Muscle layer of colon (tissue), 2 donors: ENCODE results near the gene BLCAP.
"Not testable (repeated sequence)": the region's sequence is repeated elsewhere in the genome, so short reads cannot be mapped to it uniquely, and the experiment has no call there.

Experiments
- H3K27ac ChIP-seq: one replicate; pipeline ENCODE4 v1.7.0; 2013; ENCODE audit warnings: low read depth, mild to moderate bottlenecking, low read length, moderate library complexity
- H3K27me3 ChIP-seq, 2 donors: one replicate each; pipeline ENCODE4 v1.7.0; 2013; ENCODE audit warnings: low read length in 2 of 2, mild to moderate bottlenecking in 2 of 2; ENCODE audit not compliant: insufficient read depth in 2 of 2, control insufficient read depth in 1 of 2
- H3K36me3 ChIP-seq: one replicate; pipeline ENCODE4 v1.7.0; 2013; ENCODE audit warnings: mild to moderate bottlenecking, low read length; ENCODE audit not compliant: insufficient read depth
- H3K4me1 ChIP-seq: one replicate; pipeline ENCODE4 v1.7.0; 2013; ENCODE audit warnings: mild to moderate bottlenecking, low read length; ENCODE audit not compliant: insufficient read depth
- H3K4me3 ChIP-seq, 2 donors: one replicate each; pipeline ENCODE4 v1.7.0; 2013; ENCODE audit warnings: low read length in 2 of 2, low read depth in 1 of 2, mild to moderate bottlenecking in 1 of 2, moderate library complexity in 1 of 2
- H3K9ac ChIP-seq: one replicate; pipeline ENCODE4 v1.7.0; 2013; ENCODE audit warnings: low read length
- H3K9me3 ChIP-seq: one replicate; pipeline ENCODE4 v1.7.0; 2013; ENCODE audit warnings: mild to moderate bottlenecking, low read length
- donor health status: abdominal sarcoma.
- donor health status: Adenocarcinoma of cecum.

BLCAP gene

DNA sequence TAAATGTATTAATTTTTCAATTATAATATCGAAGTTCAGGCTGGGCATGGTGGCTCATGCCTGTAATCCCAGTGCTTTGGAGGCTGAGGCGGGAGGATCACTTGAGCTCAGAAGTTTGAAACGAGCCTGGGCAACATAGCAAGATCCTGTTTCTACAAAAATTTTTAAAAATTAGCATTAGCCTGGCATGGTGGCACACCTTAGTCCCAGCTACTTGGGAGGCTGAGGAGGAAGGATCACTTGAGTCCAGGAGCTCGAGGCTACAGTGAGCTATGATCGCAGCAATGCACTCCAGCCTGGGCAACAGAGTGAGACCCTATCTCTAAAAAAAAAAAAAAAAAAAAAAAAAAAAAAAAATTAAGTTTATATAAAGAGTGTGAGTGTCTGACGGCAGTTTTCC, 55.2 kb downstream of the BLCAP start:
- not testable (repeated sequence) for H3K9ac ChIP-seq, H3K36me3 ChIP-seq, H3K9me3 ChIP-seq, H3K4me3 ChIP-seq, H3K27ac ChIP-seq, H3K27me3 ChIP-seq, H3K4me1 ChIP-seq

DNA sequence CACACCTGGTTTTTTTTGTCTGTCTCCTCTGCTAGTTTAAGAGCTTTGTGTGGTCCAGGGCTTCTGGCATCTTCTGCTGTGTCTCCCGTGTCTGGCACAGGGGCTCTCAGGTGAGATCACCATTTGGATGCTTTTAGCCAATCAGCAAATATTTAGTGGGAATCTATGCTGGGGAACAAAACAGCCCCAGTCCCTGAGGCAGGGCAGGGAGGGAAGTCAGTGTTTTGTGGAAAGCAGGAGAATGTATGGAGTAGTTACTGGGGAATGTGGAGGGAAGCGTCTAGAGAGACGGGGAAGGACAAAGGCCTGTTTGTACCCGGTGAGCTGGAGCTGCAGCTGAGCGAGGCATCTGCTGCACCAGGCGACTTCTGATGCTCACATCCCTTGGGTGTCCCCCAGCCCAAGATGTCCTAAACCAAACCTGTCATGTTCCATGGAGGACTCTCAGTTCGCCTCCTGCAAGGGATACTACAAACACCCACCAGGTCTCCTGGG, 55.9 kb downstream of the BLCAP start:
- Histone ChIP-seq H3K4me3 (no peak overlapping the region), H3K27me3 (no peaks in the 10 kb centered on the region), H3K9ac (no peak overlapping the region), H3K36me3 (no peaks in the 10 kb centered on the region), H3K27ac (no peak overlapping the region), H3K4me1 (no peaks in the 10 kb centered on the region), H3K9me3 (no peaks in the 10 kb centered on the region)

DNA sequence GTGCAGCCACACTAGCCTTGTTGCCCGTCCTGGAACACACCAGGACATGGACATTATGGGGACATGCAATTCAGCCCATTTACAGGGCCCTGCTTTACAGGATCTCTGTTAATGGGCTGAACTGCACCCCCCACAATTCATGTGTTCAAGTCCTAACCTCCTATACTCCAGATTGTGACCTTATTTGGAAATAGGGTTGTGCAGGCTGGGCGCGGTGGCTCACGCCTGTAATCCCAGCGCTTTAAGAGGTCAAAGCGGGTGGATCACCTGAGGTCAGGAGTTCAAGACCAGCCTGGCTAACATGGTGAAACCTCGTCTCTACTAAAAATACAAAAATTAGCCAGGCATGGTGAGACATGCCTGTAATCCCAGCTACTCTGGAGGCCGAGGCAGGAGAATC, 57.5 kb downstream of the BLCAP start:
- H3K27ac ChIP-seq, H3K9ac ChIP-seq, H3K9me3 ChIP-seq, H3K27me3 ChIP-seq, H3K36me3 ChIP-seq, H3K4me3 ChIP-seq, H3K4me1 ChIP-seq: not testable (repeated sequence)

DNA sequence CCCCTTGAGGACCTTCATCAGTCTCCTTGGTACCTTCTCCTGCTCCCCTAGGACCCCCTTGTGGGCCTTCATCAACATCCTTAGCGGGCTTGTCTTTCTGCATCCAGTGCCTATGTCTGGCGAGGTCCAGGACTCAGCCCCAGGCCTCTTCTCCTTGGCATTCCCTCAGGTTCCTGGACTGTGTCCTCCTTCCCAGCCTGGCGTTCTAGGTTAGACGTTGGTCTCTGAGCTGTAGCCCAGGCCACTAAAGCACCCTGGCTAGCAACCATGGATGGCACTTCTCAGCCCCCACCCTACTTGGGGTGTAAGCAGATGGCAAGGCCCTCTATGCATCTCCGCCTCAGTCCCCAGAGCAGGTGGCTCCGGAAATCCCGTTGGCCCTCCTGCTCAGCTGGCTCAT, 58.1 kb downstream of the BLCAP start:
- Histone ChIP-seq H3K36me3 (no peaks in the 10 kb centered on the region), H3K9ac (no peak overlapping the region), H3K9me3 (no peaks in the 10 kb centered on the region), H3K27ac (no peak overlapping the region), H3K27me3 (no peaks in the 10 kb centered on the region), H3K4me3 (no peak overlapping the region), H3K4me1 (no peaks in the 10 kb centered on the region)

- Histone ChIP-seq H3K27ac (no peak overlapping the region), H3K27me3 (no peaks in the 10 kb centered on the region), H3K9me3 (no peaks in the 10 kb centered on the region), H3K4me1 (no peaks in the 10 kb centered on the region), H3K9ac (no peak overlapping the region), H3K36me3 (no peaks in the 10 kb centered on the region), H3K4me3 (no peak overlapping the region)
Measured at GRCh38 chr20:37468886-37469285, 58.8 kb downstream of the BLCAP start.
